Vagina (tissue), 2 donors: ENCODE results near the gene PIH1D1.

Source experiments
- CTCF ChIP-seq, 3 experiments: fragments of 450-650 bp in 2 of 3; fragments of 200-600 bp in 1 of 3; sonication (generic) in 1 of 3; IDR thresholded peaks; one replicate each; pipeline ENCODE4 v1.5.1; 2017 to 2019; ENCODE audit warnings: antibody characterized with exemption in 3 of 3, mild to moderate bottlenecking in 2 of 3, moderate library complexity in 2 of 3
- POLR2A ChIP-seq, 2 donors: fragments of 450-650 bp; IDR thresholded peaks; one replicate each; pipeline ENCODE4 v1.6.1; 2017; ENCODE audit warnings: antibody characterized with exemption in 2 of 2, mild to moderate bottlenecking in 2 of 2, moderate library complexity in 2 of 2

GRCh38 chr19:49458567-49458903 is 6.9 kb upstream of the PIH1D1 start:
- TF ChIP-seq CTCF (IDR thresholded peaks at IDR 0.05) (no peak), POLR2A (IDR thresholded peaks at IDR 0.05) (no peak)
